ENCODE measurements around the gene YPEL4.

GRCh38 chr11:57641011-57641807 is 8.5 kb downstream of the YPEL4 start:
- TF ChIP-seq CTCF (IDR thresholded peaks at IDR 0.05) (peak; percentile 76), SIN3A (IDR thresholded peaks at IDR 0.05; ENCODE audit: borderline replicate concordance, insufficient read depth, low read depth, low read length) (no peak)
- TF ChIP-seq, protein P1, sequence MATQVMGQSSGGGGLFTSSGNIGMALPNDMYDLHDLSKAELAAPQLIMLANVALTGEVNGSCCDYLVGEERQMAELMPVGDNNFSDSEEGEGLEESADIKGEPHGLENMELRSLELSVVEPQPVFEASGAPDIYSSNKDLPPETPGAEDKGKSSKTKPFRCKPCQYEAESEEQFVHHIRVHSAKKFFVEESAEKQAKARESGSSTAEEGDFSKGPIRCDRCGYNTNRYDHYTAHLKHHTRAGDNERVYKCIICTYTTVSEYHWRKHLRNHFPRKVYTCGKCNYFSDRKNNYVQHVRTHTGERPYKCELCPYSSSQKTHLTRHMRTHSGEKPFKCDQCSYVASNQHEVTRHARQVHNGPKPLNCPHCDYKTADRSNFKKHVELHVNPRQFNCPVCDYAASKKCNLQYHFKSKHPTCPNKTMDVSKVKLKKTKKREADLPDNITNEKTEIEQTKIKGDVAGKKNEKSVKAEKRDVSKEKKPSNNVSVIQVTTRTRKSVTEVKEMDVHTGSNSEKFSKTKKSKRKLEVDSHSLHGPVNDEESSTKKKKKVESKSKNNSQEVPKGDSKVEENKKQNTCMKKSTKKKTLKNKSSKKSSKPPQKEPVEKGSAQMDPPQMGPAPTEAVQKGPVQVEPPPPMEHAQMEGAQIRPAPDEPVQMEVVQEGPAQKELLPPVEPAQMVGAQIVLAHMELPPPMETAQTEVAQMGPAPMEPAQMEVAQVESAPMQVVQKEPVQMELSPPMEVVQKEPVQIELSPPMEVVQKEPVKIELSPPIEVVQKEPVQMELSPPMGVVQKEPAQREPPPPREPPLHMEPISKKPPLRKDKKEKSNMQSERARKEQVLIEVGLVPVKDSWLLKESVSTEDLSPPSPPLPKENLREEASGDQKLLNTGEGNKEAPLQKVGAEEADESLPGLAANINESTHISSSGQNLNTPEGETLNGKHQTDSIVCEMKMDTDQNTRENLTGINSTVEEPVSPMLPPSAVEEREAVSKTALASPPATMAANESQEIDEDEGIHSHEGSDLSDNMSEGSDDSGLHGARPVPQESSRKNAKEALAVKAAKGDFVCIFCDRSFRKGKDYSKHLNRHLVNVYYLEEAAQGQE (IDR thresholded peaks at IDR 0.05; ENCODE audit: insufficient read depth in 1 of 2, low read depth in 2 of 2, low read length in 1 of 2) = no peak
